Measurements from ENCODE around the gene CORO1A.

DNA sequence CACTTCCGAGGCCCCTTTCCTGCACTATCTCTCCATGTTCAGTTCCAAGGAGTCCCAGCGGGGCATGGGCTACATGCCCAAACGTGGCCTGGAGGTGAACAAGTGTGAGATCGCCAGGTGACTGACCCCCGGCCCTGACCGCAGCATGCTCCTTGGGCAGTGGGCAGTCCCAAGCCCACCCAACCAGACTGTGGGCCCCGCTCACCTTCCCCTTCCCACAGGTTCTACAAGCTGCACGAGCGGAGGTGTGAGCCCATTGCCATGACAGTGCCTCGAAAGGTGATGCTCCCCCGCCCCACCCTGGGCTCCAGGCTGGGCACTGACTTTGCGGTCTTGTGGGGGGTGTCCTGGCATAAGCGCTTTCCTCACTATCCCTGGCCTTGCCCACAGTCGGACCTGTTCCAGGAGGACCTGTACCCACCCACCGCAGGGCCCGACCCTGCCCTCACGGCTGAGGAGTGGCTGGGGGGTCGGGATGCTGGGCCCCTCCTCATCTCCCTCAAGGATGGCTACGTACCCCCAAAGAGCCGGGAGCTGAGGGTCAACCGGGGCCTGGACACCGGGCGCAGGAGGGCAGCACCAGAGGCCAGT lies 4.7 kb downstream of the CORO1A start:
- TF ChIP-seq, protein P1, sequence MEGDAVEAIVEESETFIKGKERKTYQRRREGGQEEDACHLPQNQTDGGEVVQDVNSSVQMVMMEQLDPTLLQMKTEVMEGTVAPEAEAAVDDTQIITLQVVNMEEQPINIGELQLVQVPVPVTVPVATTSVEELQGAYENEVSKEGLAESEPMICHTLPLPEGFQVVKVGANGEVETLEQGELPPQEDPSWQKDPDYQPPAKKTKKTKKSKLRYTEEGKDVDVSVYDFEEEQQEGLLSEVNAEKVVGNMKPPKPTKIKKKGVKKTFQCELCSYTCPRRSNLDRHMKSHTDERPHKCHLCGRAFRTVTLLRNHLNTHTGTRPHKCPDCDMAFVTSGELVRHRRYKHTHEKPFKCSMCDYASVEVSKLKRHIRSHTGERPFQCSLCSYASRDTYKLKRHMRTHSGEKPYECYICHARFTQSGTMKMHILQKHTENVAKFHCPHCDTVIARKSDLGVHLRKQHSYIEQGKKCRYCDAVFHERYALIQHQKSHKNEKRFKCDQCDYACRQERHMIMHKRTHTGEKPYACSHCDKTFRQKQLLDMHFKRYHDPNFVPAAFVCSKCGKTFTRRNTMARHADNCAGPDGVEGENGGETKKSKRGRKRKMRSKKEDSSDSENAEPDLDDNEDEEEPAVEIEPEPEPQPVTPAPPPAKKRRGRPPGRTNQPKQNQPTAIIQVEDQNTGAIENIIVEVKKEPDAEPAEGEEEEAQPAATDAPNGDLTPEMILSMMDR (IDR thresholded peaks at IDR 0.05; ENCODE audit: low read depth, low read length) = no peak
- TF ChIP-seq EZH2phosphoT487 (IDR thresholded peaks at IDR 0.05; ENCODE audit: low read depth) = no peak
